ENCODE results near the gene DCLK2. TPM values are rescaled to one million over a fixed set of nuclear protein-coding genes. Genes with fewer than 3 reads are reported as not detected.

DCLK2 gene
- total and polyA plus RNA-seq, 2 experiments from 2014 or later = 3.2 to 4.8 TPM

GRCh38 chr4:150286656-150287055 is 208.4 kb downstream of the DCLK2 start:
- Histone ChIP-seq H3K27ac (no peak overlapping the region), H3K4me1 (ENCODE audit: low read depth) (peaks cover 4% of the 10 kb centered on the region), H3K27me3 (no peaks in the 10 kb centered on the region), H3K9me3 (ENCODE audit: low read depth) (no peaks in the 10 kb centered on the region), H3K36me3 (no peaks in the 10 kb centered on the region), H3K4me3 (no peak overlapping the region)
- no peak for DNase-seq (ENCODE audit: low read depth in 1 of 2, low spot score in 1 of 2)
- TF ChIP-seq CTCF (IDR thresholded peaks at IDR 0.05; ENCODE audit: low read depth, low read length) = no peak

GRCh38 chr4:150289198-150289597 is 211.0 kb downstream of the DCLK2 start:
- DNase-seq (ENCODE audit: low read depth in 1 of 2, low spot score in 1 of 2) = peak in 1 of 2 donors; percentile 36
- H3K9me3 ChIP-seq (ENCODE audit: low read depth) = no peaks in the 10 kb centered on the region
- no peaks in the 10 kb centered on the region for H3K27me3 ChIP-seq
- no peak overlapping the region for H3K4me3 ChIP-seq
- H3K27ac ChIP-seq = no peak overlapping the region
- peaks cover 4% of the 10 kb centered on the region for H3K4me1 ChIP-seq (ENCODE audit: low read depth)
- no peak for TF ChIP-seq CTCF (IDR thresholded peaks at IDR 0.05; ENCODE audit: low read depth, low read length)
- no peaks in the 10 kb centered on the region for H3K36me3 ChIP-seq

GRCh38 chr4:150289881-150290280 is 211.6 kb downstream of the DCLK2 start:
- Histone ChIP-seq H3K4me3 (no peak overlapping the region), H3K9me3 (ENCODE audit: low read depth) (no peaks in the 10 kb centered on the region), H3K27ac (no peak overlapping the region), H3K27me3 (no peaks in the 10 kb centered on the region), H3K36me3 (no peaks in the 10 kb centered on the region), H3K4me1 (ENCODE audit: low read depth) (peaks cover 4% of the 10 kb centered on the region)
- DNase-seq (ENCODE audit: low read depth in 1 of 2, low spot score in 1 of 2) = no peak
- no peak for TF ChIP-seq CTCF (IDR thresholded peaks at IDR 0.05; ENCODE audit: low read depth, low read length)

- H3K27ac ChIP-seq = no peak overlapping the region
- peak; percentile 65 for TF ChIP-seq CTCF (IDR thresholded peaks at IDR 0.05; ENCODE audit: low read depth, low read length)
- H3K27me3 ChIP-seq = no peaks in the 10 kb centered on the region
- no peaks in the 10 kb centered on the region for H3K36me3 ChIP-seq
- DNase-seq (ENCODE audit: low read depth in 1 of 2, low spot score in 1 of 2) = peak; percentile 62 to 80
- H3K4me3 ChIP-seq = no peak overlapping the region
- H3K4me1 ChIP-seq (ENCODE audit: low read depth) = no peaks in the 10 kb centered on the region
- no peaks in the 10 kb centered on the region for H3K9me3 ChIP-seq (ENCODE audit: low read depth)
These were observed 219.7 kb downstream of the DCLK2 start for GRCh38 chr4:150297861-150298474.

- no peak overlapping the region for H3K4me3 ChIP-seq
- H3K36me3 ChIP-seq = no peaks in the 10 kb centered on the region
- DNase-seq (ENCODE audit: low read depth in 1 of 2, low spot score in 1 of 2) = no peak
- TF ChIP-seq CTCF (IDR thresholded peaks at IDR 0.05; ENCODE audit: low read depth, low read length) = no peak
- H3K4me1 ChIP-seq (ENCODE audit: low read depth) = no peaks in the 10 kb centered on the region
- no peaks in the 10 kb centered on the region for H3K9me3 ChIP-seq (ENCODE audit: low read depth)
- no peak overlapping the region for H3K27ac ChIP-seq
- H3K27me3 ChIP-seq = no peaks in the 10 kb centered on the region
These were observed 221.6 kb downstream of the DCLK2 start for GRCh38 chr4:150299816-150300215.
